Measurements from ENCODE around the gene UQCC3.

- TF ChIP-seq SIN3A (IDR thresholded peaks at IDR 0.05; ENCODE audit: borderline replicate concordance, insufficient read depth, low read length) (no peak), REST (IDR thresholded peaks at IDR 0.05; ENCODE audit: insufficient read depth in 1 of 2, low read depth in 2 of 2, low read length in 2 of 2) (no peak), FOXP2 (optimal IDR thresholded peaks at IDR 0.05; ENCODE audit: borderline replicate concordance, extremely low read depth, extremely low read length, insufficient read depth) (no peak), POLR2AphosphoS5 (IDR thresholded peaks at IDR 0.05; ENCODE audit: low read depth, low read length) (no peak)
Measured at GRCh38 chr11:62644220-62644619, 27.3 kb upstream of the UQCC3 start.

Data from PFSK-1 (cell line).